ENCODE measurements around the gene PRR29.

The PRR29 gene

DNA sequence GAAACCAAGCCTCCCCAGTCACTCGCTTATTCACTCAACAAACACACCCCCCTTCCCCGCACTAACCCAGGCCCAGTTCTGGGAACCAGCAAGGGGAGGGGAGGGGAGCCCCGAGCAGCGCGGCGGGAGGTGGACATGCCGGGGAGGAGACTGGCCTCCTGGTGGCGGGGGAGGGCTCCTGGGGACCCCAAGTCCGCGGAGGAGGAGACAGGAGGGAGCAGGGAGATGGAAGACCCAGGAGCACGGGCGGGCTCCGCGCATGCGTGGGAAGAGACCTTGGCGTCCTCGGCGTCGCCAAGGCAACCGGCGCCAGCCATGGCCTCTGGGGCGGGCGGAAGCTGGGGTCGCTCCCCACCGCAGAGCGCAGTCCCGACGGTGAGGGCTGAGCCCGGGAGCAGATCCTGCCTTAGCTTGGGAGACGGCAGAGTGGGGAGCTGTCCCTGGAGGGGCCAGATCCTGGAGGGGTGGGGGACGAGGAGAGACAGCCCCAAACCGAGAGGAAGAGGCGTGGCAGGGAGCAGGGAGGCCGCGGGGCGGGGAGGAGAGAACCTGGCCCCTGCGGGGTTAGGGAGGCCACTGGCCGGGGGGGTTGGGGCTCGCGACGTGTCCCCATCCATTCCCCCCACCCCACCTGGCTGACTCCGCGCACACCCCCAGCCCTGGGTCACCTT, at the start of gene PRR29:
PRR29 (plus strand) TSS at position 302 of the 671 bp plus-strand sequence; CDS start at position 316, 14 bp downstream.
- DNase-seq (ENCODE audit: low read depth) = no peak

DNA sequence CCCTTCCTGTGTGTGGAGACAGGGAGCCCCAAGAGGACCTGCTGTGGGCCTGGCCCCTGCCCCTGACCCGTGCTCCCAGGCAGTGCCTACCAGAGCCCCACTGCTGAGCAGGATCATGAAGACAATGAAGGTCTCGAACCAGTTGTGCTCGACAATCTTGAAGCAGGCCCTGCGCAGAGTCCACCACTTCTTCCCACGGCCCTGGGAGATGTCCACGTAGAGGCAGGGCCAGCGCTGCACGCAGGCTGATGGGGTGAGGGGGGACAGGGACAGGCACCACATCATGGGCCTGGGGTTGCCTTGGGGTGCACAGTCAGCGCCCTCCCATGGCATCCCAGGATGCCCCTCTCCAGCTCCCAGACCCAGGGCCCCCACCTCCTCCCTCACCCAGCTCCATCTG, 49.6 kb upstream of the PRR29 start:
- no peak for DNase-seq (ENCODE audit: low read depth)

DNA sequence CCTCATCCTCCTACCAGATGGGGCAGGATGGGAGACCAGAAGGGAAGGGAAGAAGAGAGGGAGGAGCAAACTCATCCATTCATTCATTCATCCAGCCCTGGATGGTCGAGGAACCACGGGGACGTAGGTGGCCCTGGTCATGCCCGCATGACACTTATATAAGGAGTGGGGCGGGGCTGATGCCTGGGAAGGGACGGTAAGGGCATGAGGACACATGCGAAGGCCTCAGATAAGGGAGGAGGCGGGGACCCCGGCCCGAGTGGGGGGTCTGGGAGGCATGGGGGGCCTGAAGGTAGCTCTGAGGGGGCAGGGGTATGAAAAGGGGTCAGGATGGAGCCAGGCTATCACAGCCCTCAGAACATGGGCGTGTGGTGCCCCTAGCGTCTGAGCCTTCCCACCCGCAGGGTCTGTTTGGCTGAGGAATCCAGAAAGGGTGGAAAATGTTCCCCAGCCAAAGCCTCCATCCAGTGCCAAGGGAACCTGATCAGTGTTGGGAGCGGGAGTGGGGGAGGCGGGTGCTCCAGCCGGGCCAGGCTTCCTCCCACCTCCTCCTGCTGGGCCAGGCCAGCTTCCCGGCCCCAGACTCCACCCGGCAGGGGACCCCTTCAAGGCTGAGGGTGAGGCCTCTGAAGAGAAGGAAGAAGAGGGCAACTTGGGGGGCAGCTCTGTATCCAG, 48.4 kb upstream of the PRR29 start:
- no peak for DNase-seq (ENCODE audit: low read depth)

DNA sequence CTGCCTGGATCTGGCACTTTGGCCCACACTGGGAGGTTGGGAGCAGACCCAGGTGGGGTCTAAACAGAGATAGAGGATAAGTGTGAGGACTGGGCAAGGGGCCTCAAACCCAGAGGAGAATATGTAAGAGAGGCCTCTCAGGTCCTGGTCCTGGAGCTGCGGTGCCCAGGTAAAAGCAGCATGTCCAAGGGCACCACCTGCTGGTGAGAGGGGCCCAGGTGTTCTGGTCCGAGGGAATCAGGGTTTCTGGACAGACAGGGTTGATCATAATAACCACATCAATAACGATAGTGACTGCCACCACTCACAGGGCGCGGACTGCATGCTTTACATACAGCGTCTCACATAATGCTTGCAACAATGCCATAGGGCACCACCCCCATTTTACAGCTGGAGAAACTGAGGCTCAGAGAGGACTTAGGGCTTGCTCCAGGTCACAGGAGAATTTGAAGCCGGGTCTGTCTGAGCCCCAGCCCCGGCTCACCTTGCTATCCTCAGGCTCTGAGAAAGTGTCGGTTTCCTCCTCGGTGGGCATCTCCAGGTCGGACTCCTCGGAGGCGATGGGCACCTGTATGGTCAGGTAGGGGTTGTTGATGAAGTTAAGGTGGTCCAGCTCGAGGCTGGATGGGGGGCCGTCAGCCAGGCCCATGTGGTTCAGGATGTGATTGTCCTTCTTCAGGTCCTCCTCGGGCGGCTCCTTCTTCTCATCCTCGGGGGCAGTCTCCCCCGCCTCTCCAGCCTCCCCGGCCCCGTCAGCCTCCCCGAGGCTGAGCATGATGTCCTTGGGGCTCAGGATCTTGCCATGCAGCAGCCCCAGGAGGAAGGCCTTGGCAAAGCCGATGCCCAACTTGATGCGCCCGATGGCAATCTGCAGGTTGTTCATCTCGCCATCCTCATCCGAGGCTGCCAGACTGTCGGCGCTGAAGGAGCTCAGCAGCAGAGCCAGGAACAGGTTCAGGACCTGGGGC, 46.9 kb upstream of the PRR29 start:
- DNase-seq (ENCODE audit: low read depth) = no peak

DNA sequence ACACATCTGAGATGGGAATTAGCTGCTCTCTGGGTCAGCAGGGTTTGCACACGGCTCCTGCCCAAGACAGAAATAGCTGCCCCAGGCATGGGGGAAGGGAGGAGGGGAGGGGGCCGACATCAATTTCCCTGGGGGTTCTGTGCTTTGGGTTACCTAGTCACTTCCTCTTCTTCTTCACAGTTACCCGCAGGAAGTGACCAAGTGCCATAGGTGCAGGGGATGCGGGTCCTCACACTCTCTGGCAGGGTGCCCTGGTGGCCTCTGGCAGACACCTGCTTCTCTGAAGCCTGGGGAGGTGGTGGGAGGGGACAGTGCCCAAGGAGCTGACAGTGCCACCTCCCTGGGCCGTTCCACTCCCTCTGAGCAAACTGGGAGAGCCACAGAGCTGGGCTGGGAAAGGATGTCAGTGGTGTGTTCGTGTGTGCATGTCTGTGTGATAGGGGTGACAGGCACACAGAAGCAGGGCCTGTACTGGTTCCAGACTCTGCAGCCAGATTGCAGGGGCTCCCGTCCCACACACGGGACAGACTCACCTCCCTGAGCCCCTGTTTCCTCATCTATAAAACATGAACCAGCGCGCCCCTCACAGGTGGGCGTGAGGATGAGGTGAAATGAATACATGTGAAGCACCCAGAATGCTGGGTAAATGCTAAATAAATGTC, 43.6 kb upstream of the PRR29 start:
- no peak for DNase-seq (ENCODE audit: low read depth)

DNA sequence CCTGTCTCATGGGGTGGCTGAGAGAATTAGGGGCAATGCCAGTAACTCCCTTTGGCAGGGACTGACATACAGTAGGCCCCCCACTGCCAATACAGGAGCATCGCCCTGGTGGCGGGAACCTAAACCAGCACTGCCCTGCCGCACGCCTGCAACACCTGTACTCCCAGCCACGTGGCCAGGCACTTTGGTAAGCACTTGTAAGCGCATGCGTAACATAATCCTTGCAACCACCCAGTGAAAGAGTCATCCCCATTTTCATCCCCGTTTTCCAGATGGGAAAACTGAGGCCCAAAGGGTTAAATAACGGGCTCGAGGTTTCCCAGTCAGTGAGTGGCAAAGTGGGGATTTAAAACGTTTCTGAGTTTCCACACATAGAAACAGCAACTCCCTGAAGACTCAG, 42.9 kb upstream of the PRR29 start:
- DNase-seq (ENCODE audit: low read depth) = no peak

DNA sequence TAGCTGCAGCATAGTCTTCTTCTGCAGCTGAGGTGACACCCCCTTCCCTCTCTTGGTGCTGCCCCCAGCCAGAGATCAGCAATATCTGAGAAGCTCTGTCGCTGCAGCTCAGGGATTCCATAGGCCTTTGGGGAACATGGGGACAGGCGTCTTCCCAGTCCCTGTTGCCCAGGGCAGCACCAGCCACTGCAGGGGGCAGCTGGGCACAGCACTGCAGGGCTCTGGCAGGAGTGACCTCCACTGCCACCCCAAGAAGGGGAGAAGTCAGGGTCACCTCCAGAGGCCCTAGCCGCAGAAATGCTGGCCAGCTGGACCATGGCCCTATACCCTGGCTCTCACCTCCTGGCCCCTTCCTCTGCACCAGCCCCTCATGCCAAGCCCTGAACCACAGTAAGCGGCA, 42.4 kb upstream of the PRR29 start:
- no peak for DNase-seq (ENCODE audit: low read depth)

DNA sequence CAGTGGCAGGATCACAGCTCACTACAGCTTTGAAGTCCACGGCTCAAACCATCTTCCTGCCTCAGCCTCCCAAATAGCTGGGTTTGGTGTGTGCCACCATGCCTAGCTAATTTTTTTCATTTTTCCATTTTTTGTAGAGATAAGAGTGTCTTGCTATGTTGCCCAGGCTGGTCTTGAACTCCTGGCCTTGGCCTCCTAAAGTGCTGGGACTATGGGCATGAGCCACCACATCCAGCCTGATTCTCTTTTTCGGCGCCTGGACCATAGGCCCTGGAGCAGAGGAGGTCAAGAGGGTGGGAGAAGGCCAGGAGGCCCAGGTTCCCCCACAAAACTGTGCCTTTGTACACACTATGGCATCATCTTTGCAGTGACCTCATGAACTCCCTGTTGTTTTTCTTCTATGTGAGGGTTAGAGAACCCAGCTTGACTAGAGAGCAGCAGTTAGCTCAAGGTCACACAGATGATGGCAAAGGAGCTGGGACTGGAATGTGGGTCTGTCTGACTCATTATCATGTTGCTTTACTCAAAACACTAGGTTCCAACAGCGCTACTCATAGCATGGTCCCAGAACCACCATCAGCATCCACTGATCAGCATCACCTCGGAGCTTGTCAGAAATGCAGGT, 41.7 kb upstream of the PRR29 start:
- peak; percentile 5 for DNase-seq (ENCODE audit: low read depth)

DNA sequence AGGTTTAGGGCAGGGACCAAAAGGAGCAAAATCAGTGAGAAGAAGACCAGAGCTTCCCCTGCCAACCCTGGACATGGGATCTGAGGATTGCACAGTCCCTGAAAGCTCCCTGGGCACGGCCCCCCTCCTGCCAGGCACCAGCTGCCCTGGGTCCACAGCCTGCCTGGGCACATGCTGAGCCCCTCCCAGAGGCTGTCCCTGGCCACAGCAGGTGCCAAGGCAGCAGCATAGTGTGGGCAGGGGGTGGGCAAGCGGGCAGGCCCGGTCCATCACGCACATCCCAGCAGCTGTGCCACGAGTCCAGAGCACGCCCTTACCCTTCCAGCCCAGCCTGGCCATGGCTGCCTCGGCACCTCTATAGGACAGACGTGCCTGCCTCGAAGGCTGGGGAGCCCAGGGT, 38.1 kb upstream of the PRR29 start:
- DNase-seq (ENCODE audit: low read depth) = no peak

DNA sequence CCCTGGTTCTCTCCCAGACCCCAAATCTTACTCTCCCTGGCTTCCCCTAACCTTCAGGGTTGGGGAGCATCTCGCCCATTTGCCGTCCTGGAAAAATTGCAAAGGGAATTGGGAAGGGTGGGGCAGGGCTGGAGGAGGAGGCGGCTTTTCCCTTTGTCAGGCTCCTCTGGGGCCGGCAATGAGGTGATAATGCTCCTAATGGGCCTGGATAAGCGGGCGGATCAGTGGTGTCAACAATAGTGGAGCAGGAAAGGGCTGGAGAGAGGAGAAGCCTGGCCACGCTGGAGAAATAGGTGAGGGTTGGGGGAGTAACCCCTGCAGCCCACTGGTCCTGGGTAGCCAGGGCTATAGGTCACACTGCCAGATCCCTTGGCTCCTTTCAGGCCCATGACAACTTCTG, 37.7 kb upstream of the PRR29 start:
- DNase-seq (ENCODE audit: low read depth) = no peak

DNA sequence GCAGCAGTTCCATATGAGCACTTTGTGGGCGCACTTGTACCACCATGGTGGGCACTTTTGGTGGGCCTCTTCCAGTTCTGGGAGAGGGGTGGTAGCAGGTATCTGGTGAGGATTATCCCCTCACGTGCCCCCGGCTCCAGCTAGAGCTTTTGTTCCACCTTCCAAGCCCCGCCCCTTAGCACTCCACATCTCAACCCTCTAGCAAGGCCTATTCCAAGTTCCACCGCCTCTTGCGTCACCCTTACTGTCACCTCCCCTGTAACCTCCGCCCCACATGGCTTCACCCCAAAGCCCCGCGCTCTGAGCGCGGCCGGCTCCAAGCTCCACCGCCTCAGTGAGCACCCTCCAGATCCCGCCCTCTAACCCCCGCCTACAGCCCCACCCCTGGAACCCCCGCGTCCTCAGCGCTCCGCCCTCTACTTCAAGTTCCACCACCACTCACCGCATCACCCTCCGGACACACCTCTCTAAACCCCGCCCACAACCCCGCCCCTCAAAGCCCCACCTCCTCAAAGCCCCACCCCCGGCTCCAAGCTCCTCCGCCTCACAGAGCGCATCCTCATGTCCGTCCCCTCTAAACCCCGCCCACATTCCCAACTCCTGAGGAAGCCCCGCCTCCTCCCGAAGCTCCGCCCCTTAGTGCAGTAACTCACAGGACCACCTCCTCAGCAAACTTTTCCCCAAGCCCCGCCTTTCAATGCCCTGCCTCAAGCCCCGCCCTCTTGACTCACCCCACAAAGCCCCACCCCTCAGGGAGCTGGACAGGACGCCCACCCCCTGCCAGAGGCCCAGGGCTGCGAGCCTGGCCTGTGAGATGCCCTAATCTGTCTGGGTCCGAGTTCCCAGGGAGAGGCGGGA, 36.6 kb upstream of the PRR29 start:
- peak; percentile 79 for DNase-seq (ENCODE audit: low read depth)

DNA sequence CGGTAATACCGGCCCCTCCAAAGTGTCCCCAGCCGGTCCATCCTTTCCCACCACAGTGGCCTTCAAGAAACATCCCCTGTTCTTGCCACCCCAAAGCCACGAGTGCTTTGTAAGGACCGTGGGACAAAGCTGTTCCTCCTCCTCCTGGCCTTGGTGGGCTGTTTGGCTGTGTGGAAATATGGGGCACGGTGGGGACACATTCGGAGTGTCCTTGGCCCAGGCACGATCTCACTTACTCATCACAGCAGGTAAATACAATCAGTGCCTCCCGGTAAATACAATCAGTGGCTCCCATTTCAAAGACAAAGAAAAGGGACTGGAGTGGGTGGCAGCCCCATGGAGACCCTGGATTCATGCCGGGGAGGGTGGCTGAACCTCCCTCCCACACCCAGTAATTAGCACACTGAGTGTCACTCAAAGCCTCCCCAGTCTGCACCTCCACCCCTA, 35.8 kb upstream of the PRR29 start:
- DNase-seq (ENCODE audit: low read depth) = no peak

DNA sequence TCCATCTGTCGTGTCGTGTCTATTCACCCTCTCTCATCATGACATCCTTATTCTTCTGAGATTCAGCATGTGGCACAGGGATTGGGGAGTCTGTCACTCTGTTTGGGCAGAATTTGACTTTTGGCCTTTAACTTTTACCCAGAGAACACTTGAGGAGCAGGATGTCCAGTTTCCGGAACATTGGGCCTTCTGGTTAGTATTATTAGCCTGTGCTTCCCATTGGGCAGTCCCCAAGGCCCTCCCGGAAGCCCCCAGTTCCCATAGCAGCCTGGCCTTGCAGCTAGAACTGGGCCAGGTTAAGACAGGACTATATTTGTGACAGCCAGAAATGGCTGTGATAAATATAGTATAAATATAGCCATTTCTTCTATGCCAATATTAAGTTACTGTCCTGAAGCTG, 35.0 kb upstream of the PRR29 start:
- DNase-seq (ENCODE audit: low read depth) = no peak

DNA sequence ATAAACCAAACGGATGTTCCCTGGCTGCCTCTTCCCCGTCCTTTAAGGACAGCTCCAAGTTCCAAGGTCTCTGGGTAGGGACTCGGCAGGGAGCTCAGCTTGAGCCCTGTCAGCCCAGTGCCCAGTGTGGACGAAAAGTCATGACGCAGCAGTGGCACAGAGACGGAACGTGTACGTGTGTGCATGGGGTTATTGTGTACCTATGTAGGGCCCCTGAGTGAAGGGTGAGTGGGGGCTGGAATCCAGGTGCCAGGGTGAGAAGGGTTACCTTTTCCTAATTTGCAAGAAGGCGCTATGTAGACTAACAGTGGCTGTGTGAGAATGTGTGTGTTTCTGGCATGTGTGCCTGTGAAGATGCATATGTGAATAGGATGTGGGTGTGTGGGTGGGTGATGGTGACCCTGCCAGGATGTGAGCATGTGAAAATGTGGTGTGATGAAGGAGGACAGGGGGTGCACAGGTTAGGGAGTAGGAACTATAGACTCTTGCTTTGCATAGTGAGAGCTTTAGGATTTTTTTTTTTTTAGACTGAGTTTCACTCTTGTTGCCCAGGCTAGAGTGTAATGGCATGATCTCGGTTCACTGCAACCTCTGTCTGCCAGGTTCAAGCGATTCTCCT, 31.4 kb upstream of the PRR29 start:
- DNase-seq (ENCODE audit: low read depth) = no peak

DNA sequence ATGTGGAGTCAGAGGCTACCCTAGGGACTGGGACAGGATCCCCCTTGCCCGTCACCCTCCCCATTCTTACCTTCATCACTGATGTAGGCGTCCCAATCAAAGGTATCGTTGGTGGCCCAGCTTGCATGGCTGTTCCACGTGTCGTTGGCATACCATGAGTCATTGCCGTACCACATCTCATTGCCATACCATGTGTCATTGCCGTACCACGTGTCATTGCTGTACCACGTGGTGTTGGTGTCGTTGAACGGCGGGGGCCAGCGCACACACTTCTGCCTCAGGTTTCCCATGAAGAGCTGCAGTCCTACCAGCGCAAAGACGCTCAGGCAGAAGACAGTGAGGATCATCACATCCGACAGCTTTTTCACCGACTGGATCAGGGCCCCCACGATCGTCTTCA, 30.2 kb upstream of the PRR29 start:
- DNase-seq (ENCODE audit: low read depth) = no peak

DNA sequence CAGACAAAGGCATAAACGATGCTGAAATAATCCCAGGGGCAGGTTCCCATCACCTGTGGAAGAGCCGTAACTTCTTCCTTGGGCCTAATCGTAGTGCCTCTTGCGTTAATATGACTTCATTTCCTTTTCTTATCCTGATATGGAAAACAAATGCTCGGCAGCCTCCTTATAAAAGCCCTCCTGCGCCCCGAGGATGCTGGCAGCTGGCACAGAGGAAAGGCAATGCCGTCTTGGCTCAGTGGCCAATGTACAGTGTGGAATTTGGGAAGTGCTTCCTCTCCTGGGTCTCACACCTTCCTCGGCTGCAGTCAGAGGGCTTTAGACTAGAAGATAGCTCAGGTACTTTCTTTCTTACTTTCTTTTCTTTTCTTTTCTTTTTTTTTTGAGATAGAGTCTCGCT, 28.9 kb upstream of the PRR29 start:
- DNase-seq (ENCODE audit: low read depth) = no peak

DNA sequence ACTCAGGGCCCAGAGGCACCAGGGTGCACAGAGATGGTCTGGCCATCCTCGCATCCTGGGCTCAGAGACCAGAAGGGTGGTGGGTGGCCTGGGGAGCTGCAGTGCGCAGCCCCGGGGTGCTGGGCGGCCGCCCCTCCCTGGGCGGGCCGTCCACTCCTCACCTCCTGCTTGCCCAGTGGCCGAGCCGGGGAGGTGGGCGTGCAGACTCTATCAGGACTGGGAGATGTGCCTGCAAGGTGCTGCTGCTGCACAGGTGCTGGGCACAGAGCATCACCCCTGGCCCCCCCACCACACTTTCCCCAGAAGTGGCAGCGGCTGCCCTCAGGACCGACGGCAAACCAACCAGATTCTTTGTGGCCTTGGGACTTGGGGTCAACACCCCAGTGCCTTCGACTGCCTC, 25.4 kb upstream of the PRR29 start, which contains the start of gene SCN4A:
SCN4A (minus strand) TSS at position 123 of the 400 bp plus-strand sequence; CDS start at position 46, 77 bp downstream.
- no peak for DNase-seq (ENCODE audit: low read depth)

DNA sequence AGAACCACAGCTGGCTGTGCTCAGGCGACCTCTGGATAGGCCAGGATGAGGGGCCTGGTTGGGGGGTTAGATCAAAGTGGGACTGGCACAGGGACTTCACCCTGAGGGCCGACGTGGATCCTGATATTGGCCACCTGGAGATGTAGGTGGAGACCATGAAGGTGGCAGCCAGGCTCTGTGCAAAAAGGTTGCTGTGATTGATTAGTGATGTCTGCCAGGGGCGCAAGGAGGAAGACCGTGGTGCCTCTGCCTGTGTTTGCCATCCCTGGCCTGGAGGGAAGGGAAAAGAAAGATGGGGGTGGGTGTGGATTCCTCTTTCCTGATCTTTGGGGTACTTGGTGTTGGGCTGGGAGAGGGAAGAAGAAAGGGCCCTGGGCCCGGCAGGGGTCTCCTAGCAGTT, 24.9 kb upstream of the PRR29 start:
- DNase-seq (ENCODE audit: low read depth) = no peak

DNA sequence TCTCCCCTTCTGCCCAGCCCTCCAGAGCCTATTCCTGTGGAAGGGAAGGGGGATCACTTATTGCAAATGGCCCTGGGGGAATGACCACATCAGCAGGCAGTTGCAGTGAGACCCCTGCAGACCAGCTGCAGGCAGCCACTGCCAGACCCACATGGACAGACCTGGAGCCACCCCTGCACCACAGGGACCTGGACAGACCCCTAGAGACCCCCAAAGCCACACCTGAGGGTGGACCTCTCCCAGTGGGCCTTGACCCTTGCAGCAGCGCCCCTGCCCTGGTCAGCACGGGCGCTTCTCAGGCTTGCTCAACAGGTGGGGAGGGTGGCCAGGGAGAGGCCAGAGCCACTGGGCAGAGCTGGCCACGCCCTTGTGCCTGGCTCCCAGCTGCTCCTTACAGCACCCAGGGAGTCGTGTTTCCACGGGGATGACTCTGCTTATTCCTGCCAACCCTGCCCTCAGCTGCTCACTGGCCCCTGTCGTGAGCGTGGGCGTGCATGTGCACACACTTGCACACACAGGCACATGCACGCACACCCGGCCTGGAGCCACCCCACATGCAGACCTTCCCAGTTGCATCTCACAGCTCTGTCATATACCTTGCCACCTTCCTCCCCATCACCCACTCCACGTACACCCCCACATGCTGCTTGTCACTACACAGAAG, 24.1 kb upstream of the PRR29 start:
- no peak for DNase-seq (ENCODE audit: low read depth)
